PFSK-1 (cell line): ENCODE measurements around the gene LUM.

Experiments used
- POLR2AphosphoS5 ChIP-seq: IDR thresholded peaks from 2 replicates; pipeline ENCODE4 v1.6.1; 2012; ENCODE audit warnings: low read depth, mild to moderate bottlenecking, control low read depth, low read length, moderate library complexity
- SIN3A ChIP-seq: IDR thresholded peaks from 2 replicates; pipeline ENCODE4 v1.6.1; 2012; ENCODE audit warnings: mild to moderate bottlenecking, low read length, moderate library complexity, borderline replicate concordance; ENCODE audit not compliant: insufficient read depth
- TAF1 ChIP-seq: IDR thresholded peaks from 2 replicates; pipeline ENCODE4 v1.6.1; 2012; ENCODE audit warnings: low read length, control low read depth, borderline replicate concordance; ENCODE audit not compliant: insufficient read depth

DNA sequence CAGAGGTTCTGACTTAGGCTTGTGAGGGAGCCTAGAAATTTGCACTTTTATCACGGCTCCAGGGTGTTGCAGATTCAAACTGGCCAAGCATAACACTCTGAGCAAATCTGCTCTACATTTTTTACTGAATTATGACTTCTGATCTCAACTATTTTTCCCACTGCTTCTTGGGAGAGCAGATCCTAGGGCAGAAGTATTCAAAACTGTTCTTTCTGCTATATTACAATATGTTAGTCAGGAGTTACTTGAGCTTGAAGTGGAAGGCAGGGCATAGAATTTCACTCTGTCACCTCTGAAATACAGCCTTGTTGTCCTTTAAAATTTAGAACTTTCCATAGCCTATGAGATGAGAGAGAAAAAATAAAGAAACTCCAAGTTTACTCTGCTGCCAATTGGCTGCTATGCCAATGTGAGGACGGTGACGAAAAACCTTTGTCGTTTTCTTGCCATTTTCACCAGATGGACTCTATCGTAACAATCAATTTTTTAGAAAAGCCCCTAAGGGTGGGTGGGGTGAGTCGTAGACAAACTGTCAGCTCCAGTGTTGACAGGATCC, 37.1 kb downstream of the LUM start:
- TF ChIP-seq POLR2AphosphoS5 (no peak), SIN3A (no peak), TAF1 (no peak)
